ENCODE measurements around the gene FLNC.

FLNC gene

GRCh38 chr7:128846781-128847444 lies 16.7 kb downstream of the FLNC start:
- no peak for DNase-seq (ENCODE audit: low spot score)

- DNase-seq (ENCODE audit: low spot score) = no peak
These were observed 17.6 kb downstream of the FLNC start for GRCh38 chr7:128847721-128848211.

- no peak for DNase-seq (ENCODE audit: low spot score)
These were observed 18.3 kb downstream of the FLNC start for GRCh38 chr7:128848289-128849155.

- no peak for DNase-seq (ENCODE audit: low spot score)
These were observed 18.9 kb downstream of the FLNC start for GRCh38 chr7:128849156-128849515.

GRCh38 chr7:128849804-128850490 lies 19.7 kb downstream of the FLNC start:
- no peak for DNase-seq (ENCODE audit: low spot score)

GRCh38 chr7:128852537-128853254 lies 22.5 kb downstream of the FLNC start:
- DNase-seq (ENCODE audit: low spot score) = no peak

GRCh38 chr7:128853799-128854198 lies 23.6 kb downstream of the FLNC start:
- DNase-seq (ENCODE audit: low spot score) = no peak

- DNase-seq (ENCODE audit: low spot score) = no peak
These were observed 24.2 kb downstream of the FLNC start for GRCh38 chr7:128854396-128854795.

GRCh38 chr7:128855559-128855958 lies 25.4 kb downstream of the FLNC start:
- DNase-seq (ENCODE audit: low spot score) = no peak

- no peak for DNase-seq (ENCODE audit: low spot score)
These were observed 26.0 kb downstream of the FLNC start for GRCh38 chr7:128856001-128856718.

GRCh38 chr7:128858380-128859231 lies 28.4 kb downstream of the FLNC start:
- DNase-seq (ENCODE audit: low spot score) = no peak

- no peak for DNase-seq (ENCODE audit: low spot score)
These were observed 29.3 kb downstream of the FLNC start for GRCh38 chr7:128859232-128860157.

GRCh38 chr7:128860158-128861073 lies 30.2 kb downstream of the FLNC start:
- DNase-seq (ENCODE audit: low spot score) = no peak

GRCh38 chr7:128861957-128862570 lies 31.9 kb downstream of the FLNC start:
- no peak for DNase-seq (ENCODE audit: low spot score)

- peak; percentile 95 for DNase-seq (ENCODE audit: low spot score)
These were observed 32.6 kb downstream of the FLNC start, which contains the start of gene ATP6V1F for GRCh38 chr7:128862571-128863432. Gene ATP6V1F (plus strand): TSS chr7:128862856. CDS start chr7:128862905, 49 bp downstream.

- peak; percentile 77 for DNase-seq (ENCODE audit: low spot score)
These were observed 33.3 kb downstream of the FLNC start for GRCh38 chr7:128863433-128863989.

All from SW480 (cell line).